HG03159 (cell line): Measurements from ENCODE around the gene COLEC12.

ENCODE experiments used
- ATAC-seq: cut with Tn5 transposase; IDR thresholded peaks from one replicate; pipeline ENCODE4 v1.9.1; 2021; ENCODE audit warnings: mild to moderate bottlenecking, moderate library complexity; ENCODE audit not compliant: unreplicated experiment

COLEC12 gene

GRCh38 chr18:500632-501405 lies at the start of gene COLEC12:
Gene COLEC12, minus strand, starts transcription at chr18:500701. Its CDS starts 187 bp downstream, at chr18:500514.
- no peak for ATAC-seq

- no peak for ATAC-seq
Measured at GRCh38 chr18:549967-550366, 49.5 kb upstream of the COLEC12 start.

- no peak for ATAC-seq
Measured at GRCh38 chr18:543447-544078, 43.1 kb upstream of the COLEC12 start.

GRCh38 chr18:533995-534601 lies 33.6 kb upstream of the COLEC12 start:
- no peak for ATAC-seq

- ATAC-seq = no peak
Measured at GRCh38 chr18:532632-533031, 32.1 kb upstream of the COLEC12 start.

GRCh38 chr18:532018-532417 lies 31.5 kb upstream of the COLEC12 start:
- ATAC-seq = no peak

GRCh38 chr18:527146-527545 lies 26.6 kb upstream of the COLEC12 start:
- ATAC-seq = no peak

- no peak for ATAC-seq
Measured at GRCh38 chr18:526681-527080, 26.2 kb upstream of the COLEC12 start.

GRCh38 chr18:525036-525797 lies 24.7 kb upstream of the COLEC12 start:
- no peak for ATAC-seq

- ATAC-seq = peak; percentile 48
Measured at GRCh38 chr18:524466-524865, 24.0 kb upstream of the COLEC12 start.

- no peak for ATAC-seq
Measured at GRCh38 chr18:523561-523960, 23.1 kb upstream of the COLEC12 start.

GRCh38 chr18:519019-519879 lies 18.7 kb upstream of the COLEC12 start:
- ATAC-seq = peak; percentile 82

- no peak for ATAC-seq
Measured at GRCh38 chr18:518081-518480, 17.6 kb upstream of the COLEC12 start.

GRCh38 chr18:515838-516237 lies 15.3 kb upstream of the COLEC12 start:
- no peak for ATAC-seq

- no peak for ATAC-seq
Measured at GRCh38 chr18:515156-515815, 14.8 kb upstream of the COLEC12 start.

- no peak for ATAC-seq
Measured at GRCh38 chr18:513826-514530, 13.5 kb upstream of the COLEC12 start.

GRCh38 chr18:512957-513356 lies 12.5 kb upstream of the COLEC12 start:
- no peak for ATAC-seq

- ATAC-seq = no peak
Measured at GRCh38 chr18:508835-509234, 8.3 kb upstream of the COLEC12 start.

GRCh38 chr18:507636-508035 lies 7.1 kb upstream of the COLEC12 start:
- no peak for ATAC-seq
